K562 (cell line): ENCODE measurements around the gene MPC2. TPM values are rescaled to one million over a fixed set of nuclear protein-coding genes. Genes with fewer than 3 reads are reported as not detected.

ENCODE experiments used
- ATF1 ChIP-seq, 2 experiments: fragments of 450-650 bp in 1 of 2; IDR thresholded peaks; 2 replicates each; pipeline ENCODE4 v1.6.1; 2016; ENCODE audit warnings: missing compliant biosample characterization in 1 of 2, missing genetic modification characterization in 1 of 2
- CTCFL ChIP-seq: IDR thresholded peaks from 2 replicates; pipeline ENCODE4 v1.6.1; 2011; ENCODE audit warnings: borderline replicate concordance, low read depth, mild to moderate bottlenecking, moderate library complexity, low read length; ENCODE audit not compliant: insufficient read depth, poor library complexity, severe bottlenecking
- FOXP1 ChIP-seq: sonication (generic); formaldehyde crosslinking; IDR thresholded peaks from 2 replicates; pipeline ENCODE4 v1.8.0; 2022; ENCODE audit warnings: mild to moderate bottlenecking, missing genetic modification reagents
- HEY1 ChIP-seq: fragments of 250-450 bp; sonication (Bioruptor Pico); IDR thresholded peaks from 2 replicates; pipeline ENCODE4 v1.5.0; 2020; ENCODE audit warnings: mild to moderate bottlenecking, moderate library complexity, borderline replicate concordance
- HMBOX1 ChIP-seq: sonication (generic); IDR thresholded peaks from 2 replicates; pipeline ENCODE4 v1.6.1; 2016
- MTA1 ChIP-seq: fragments of 450-650 bp; IDR thresholded peaks from 2 replicates; pipeline ENCODE4 v1.6.1; 2017; ENCODE audit warnings: borderline replicate concordance
- MYC ChIP-seq, 2 experiments: fragments of 250-450 bp in 1 of 2; sonication (Bioruptor Pico) in 1 of 2; IDR thresholded peaks; 2 replicates each; pipeline versions ENCODE4 v1.5.1 to v1.6.1; 2012 to 2021; ENCODE audit warnings: low read depth in 2 of 2, borderline replicate concordance in 1 of 2, improper control_type of control experiment in 1 of 2, low read length in 1 of 2, mild to moderate bottlenecking in 1 of 2, moderate library complexity in 1 of 2
- PHB2 ChIP-seq: fragments of 450-650 bp; IDR thresholded peaks from 2 replicates; pipeline ENCODE4 v1.6.1; 2017; ENCODE audit warnings: low read depth
- POLR3A ChIP-seq: IDR thresholded peaks from 2 replicates; pipeline ENCODE4 v1.6.1; 2011; ENCODE audit warnings: borderline replicate concordance, mild to moderate bottlenecking, moderate library complexity; ENCODE audit not compliant: insufficient read length, insufficient read depth; ENCODE audit errors: extremely low read depth
- RBM15 ChIP-seq: fragments of 200-400 bp; formaldehyde crosslinking; IDR thresholded peaks from 2 replicates; pipeline ENCODE4 v1.6.1; 2018; ENCODE audit warnings: mild to moderate bottlenecking, low read length, moderate library complexity; ENCODE audit not compliant: insufficient read depth
- SAFB ChIP-seq: fragments of 200-400 bp; formaldehyde crosslinking; IDR thresholded peaks from 2 replicates; pipeline ENCODE4 v1.6.1; 2017; ENCODE audit warnings: low read depth, low read length, borderline replicate concordance
- SMAD1 ChIP-seq: fragments of 150-350 bp; IDR thresholded peaks from 2 replicates; pipeline ENCODE4 v1.6.1; 2014; ENCODE audit warnings: low read length, low read depth; ENCODE audit not compliant: partially characterized antibody
- TAF1 ChIP-seq: IDR thresholded peaks from 2 replicates; pipeline ENCODE4 v1.6.1; 2011; ENCODE audit warnings: mild to moderate bottlenecking, low read length, moderate library complexity; ENCODE audit not compliant: insufficient read depth, control insufficient read depth, severe bottlenecking; ENCODE audit errors: extremely low read depth
- ZNF23 ChIP-seq: fragments of 250-450 bp; sonication (Bioruptor Pico); IDR thresholded peaks from 2 replicates; pipeline ENCODE4 v1.4.0; 2020; ENCODE audit warnings: mild to moderate bottlenecking
- ZNF655 ChIP-seq: fragments of 250-450 bp; sonication (Bioruptor Pico); IDR thresholded peaks from 2 replicates; pipeline ENCODE4 v1.5.0; 2021
- ZNF668 ChIP-seq: fragments of 250-450 bp; sonication (Bioruptor Pico); IDR thresholded peaks from 2 replicates; pipeline ENCODE4 v1.8.0; 2022; ENCODE audit warnings: mild to moderate bottlenecking, inconsistent platforms
- ZSCAN32 ChIP-seq: fragments of 450-650 bp; formaldehyde crosslinking; IDR thresholded peaks from 2 replicates; pipeline ENCODE4 v1.4.0; 2020; ENCODE audit warnings: mild to moderate bottlenecking, moderate library complexity
- polyA plus RNA-seq, 8 experiments: library from polyadenylated mRNA; depleted of rRNA in 4 of 8; stranded (reverse) in 5 of 8; unstranded in 3 of 8; fragments of >200 nt; fragmentation: Nextera tagmentation in 2 of 8; fragmentation: Illumina TruSeq in 1 of 8; extraction: Ambion mirVana in 2 of 8; extraction: Trizol in 1 of 8; gene quantifications; 2 replicates each; pipeline versions ENCODE4 v1.2.1 to v1.2.3, GENCODE V29; 2011 to 2014; ENCODE audit warnings: inconsistent platforms in 1 of 8, missing spikeins in 1 of 8
- total RNA-seq, 7 experiments: library from RNA; depleted of rRNA in 6 of 7; stranded (reverse); fragments of >200 nt in 6 of 7; fragmentation: Illumina TruSeq in 2 of 7; extraction: Trizol in 2 of 7; gene quantifications; 2 replicates each; pipeline versions ENCODE4 v1.2.1 to v1.2.3, GENCODE V29; 2011 to 2021; ENCODE audit warnings: low replicate concordance in 1 of 7
- TF ChIP-seq, protein P1 (sequence below): fragments of 250-450 bp; sonication (Bioruptor Pico); IDR thresholded peaks from 2 replicates; pipeline ENCODE4 v1.9.0; 2021; ENCODE audit warnings: mild to moderate bottlenecking, inconsistent platforms
- TF ChIP-seq, protein P2 (sequence below): conservative IDR thresholded peaks from 2 replicates; pipeline ENCODE4 v1.6.1; 2011; ENCODE audit warnings: low read depth, mild to moderate bottlenecking, low read length; ENCODE audit not compliant: control insufficient read depth

Gene MPC2
- total and polyA plus RNA-seq, 9 of the 15 experiments (the other 6 are each of a cell fraction or from before 2014, with no cell fraction given): 70.7 to 179 (median 144) TPM

GRCh38 chr1:167984886-167985489 is 48.1 kb upstream of the MPC2 start (continued):
- TF ChIP-seq, protein P1, sequence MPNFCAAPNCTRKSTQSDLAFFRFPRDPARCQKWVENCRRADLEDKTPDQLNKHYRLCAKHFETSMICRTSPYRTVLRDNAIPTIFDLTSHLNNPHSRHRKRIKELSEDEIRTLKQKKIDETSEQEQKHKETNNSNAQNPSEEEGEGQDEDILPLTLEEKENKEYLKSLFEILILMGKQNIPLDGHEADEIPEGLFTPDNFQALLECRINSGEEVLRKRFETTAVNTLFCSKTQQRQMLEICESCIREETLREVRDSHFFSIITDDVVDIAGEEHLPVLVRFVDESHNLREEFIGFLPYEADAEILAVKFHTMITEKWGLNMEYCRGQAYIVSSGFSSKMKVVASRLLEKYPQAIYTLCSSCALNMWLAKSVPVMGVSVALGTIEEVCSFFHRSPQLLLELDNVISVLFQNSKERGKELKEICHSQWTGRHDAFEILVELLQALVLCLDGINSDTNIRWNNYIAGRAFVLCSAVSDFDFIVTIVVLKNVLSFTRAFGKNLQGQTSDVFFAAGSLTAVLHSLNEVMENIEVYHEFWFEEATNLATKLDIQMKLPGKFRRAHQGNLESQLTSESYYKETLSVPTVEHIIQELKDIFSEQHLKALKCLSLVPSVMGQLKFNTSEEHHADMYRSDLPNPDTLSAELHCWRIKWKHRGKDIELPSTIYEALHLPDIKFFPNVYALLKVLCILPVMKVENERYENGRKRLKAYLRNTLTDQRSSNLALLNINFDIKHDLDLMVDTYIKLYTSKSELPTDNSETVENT (CRISPR knock-in tag): no peak
- TF ChIP-seq, protein P2, sequence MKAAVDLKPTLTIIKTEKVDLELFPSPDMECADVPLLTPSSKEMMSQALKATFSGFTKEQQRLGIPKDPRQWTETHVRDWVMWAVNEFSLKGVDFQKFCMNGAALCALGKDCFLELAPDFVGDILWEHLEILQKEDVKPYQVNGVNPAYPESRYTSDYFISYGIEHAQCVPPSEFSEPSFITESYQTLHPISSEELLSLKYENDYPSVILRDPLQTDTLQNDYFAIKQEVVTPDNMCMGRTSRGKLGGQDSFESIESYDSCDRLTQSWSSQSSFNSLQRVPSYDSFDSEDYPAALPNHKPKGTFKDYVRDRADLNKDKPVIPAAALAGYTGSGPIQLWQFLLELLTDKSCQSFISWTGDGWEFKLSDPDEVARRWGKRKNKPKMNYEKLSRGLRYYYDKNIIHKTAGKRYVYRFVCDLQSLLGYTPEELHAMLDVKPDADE: no peak
- no peak for TF ChIP-seq ZNF668
- TF ChIP-seq TAF1: peak; percentile 16
- TF ChIP-seq CTCFL: no peak
- no peak for TF ChIP-seq SAFB
- no peak for TF ChIP-seq ZNF655
- no peak for TF ChIP-seq ZSCAN32 (CRISPR knock-in tag)
- no peak for TF ChIP-seq ZNF23
- peak; percentile 82 for TF ChIP-seq FOXP1 (CRISPR knock-in tag)
- no peak for TF ChIP-seq RBM15
- TF ChIP-seq SMAD1: no peak
- 0 out of 2 replicates have a peak, but pooled peaks have one; percentile 24 for TF ChIP-seq PHB2
- TF ChIP-seq HMBOX1: no peak
- no peak for TF ChIP-seq POLR3A
- no peak for TF ChIP-seq HEY1 (CRISPR knock-in tag)
- TF ChIP-seq MTA1: peak; percentile 91; the same call in 1 of the 2 replicates
- TF ChIP-seq MYC (IDR thresholded peaks at IDR 0.05; ENCODE audit: low read depth, low read length): peak; percentile 99
- TF ChIP-seq MYC (CRISPR knock-in tag; IDR thresholded peaks at IDR 0.05; ENCODE audit: borderline replicate concordance, low read depth): 0 out of 2 replicates have a peak, but pooled peaks have one; percentile 85
- no peak for TF ChIP-seq ATF1 (CRISPR knock-in tag; IDR thresholded peaks at IDR 0.05)
- TF ChIP-seq ATF1 (tag; IDR thresholded peaks at IDR 0.05): peak; percentile 93
